Skeletal muscle cell (primary cell): Measurements from ENCODE around the gene RNASE4.
"Not testable (repeated sequence)": the region's sequence is repeated elsewhere in the genome, so short reads cannot be mapped to it uniquely, and the experiment has no call there.

Experiments used
- DNase-seq: peaks from one replicate; pipeline ENCODE4 v3.0.0-alpha.2; 2010; ENCODE audit warnings: low read depth
- H3K4me3 ChIP-seq: 2 replicates; pipeline ENCODE4 v1.5.1; 2011; ENCODE audit warnings: low read depth, mild to moderate bottlenecking, control low read depth, low read length, moderate library complexity

RNASE4 gene

DNA sequence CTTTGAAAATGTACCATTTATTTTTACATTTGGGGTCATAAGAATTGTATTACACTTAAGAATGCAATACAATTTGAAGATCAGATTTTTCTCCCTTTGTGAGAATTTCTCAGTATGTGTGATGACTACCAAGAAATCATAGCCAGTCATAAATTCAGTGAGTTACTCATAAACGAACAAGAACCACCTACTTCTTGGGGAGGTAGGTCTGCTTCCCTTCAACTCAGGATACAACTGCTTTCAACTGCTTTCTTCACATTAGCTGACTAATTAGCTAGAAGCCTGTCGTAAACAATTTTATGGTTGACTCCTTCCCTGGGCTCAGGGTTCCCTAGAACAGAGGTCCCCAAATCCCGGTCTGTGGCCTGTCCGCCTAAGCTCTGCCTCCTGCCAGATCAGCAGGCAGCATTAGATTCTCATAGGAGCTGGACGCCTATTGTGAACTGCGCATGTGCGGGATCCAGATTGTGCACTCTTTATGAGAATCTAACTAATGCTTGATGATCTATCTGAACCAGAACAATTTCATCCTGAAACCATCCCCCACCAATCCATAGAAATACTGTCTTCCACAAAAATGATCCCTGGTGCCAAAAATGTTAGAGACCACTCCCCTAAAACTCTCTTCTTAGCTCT lies 7.9 kb downstream of the RNASE4 start:
- no peak for DNase-seq
- H3K4me3 ChIP-seq: no peak overlapping the region

DNA sequence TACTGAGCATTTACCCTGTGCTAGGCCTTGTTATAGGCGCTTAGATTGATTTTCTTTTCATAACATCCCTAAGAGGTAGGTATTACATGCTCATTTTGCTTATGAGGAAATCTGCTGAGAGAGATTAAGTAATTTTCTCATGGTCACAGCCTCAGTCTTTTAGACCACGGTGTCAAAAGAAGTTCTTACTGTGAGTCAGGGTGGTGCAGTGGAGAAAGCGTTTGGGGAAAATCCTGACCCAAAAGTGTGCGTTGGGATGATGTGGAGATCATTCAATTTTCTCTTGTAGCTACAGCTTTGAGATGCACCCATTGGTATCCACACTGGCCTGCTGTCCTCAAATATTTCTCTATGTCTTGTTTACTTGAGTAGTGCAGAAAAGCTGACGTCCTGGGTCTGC lies 12.4 kb downstream of the RNASE4 start:
- H3K4me3 ChIP-seq: no peak overlapping the region
- DNase-seq: no peak

DNA sequence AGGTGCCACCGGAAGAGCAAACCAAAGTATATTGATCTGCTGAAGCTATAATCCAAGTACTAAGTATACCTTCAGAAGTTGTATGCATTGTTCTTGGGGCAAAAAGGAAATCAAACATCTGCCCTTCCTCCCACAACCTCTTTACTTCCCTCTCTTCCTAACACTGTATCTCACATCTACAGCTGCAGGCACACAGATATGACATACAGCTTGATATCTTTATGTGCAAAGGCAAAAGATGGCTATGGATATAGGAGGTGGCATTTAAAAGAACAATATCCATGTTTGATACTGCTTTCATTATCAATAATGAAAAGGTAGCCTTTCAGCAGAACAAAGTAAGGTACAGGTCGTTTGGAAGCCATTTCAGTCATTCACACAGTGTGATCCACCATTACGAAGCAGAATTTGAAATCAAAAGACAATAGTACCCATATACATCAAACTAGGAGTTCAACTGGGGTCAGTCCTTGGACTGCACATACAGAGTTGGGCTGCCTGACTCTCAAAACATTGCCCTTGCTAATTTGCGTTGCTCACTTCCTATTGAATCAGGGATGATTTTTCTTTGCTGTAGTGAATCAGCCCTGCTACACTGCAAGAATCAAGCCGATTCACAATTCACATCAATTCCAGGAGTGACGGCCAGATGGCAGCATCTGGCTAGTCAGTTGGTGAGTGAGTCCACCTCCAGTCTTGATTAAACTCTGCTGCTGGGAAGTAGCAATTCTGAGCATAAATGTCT lies 13.1 kb downstream of the RNASE4 start:
- no peak overlapping the region for H3K4me3 ChIP-seq
- DNase-seq: no peak

DNA sequence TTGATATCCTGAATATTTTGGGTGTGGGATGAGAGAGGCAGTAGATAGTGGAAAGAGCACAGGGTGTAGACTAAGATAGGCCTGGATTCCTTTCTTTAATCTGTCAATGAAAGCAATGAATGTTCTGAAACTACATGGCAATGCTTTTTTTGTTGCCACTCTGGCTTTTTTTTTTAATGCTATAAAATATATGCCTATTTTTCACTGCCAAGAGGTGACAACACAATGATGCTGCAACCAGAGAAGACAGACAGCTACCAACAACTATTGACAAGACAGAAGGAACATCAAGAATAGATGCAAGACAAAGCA lies 13.6 kb downstream of the RNASE4 start:
- no peak overlapping the region for H3K4me3 ChIP-seq
- DNase-seq: no peak

DNA sequence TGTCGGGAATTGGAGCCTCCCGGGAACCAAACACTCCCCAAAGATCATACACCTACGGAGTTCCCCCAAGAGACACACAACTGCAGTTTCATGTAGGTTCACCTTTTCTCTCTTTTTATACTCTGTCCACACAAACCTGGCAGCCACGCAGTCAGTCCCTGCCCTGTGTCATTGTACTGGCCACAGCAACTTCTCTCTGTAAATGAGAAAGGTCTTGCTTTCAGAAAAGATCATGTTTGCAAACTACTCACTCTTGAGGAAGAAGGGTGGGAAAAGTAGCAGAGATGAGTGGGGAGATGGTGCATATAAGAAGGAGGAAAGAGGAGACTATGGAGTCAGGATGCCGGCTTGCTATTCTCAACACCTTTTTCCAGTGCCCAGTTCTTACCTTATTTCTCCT lies 14.6 kb downstream of the RNASE4 start:
- no peak overlapping the region for H3K4me3 ChIP-seq
- no peak for DNase-seq

DNA sequence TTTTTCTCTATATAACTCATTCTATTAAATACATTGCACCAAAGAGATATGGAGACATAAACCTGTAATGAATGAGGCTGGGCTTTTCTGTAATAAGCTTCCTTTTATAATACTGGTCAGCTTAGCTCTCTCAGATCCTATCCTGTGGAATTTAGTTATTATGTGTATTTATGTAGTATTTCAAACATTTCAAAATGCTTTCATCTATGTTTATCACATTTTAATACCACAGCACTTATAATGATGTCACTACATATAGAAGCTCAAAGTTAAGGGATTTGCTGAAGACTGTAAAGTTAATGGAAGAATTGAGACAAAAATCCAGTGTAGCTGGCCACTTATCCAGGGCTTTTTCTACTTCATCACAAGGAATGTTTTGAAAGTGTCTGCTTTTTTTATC lies 15.6 kb downstream of the RNASE4 start:
- no peak overlapping the region for H3K4me3 ChIP-seq
- no peak for DNase-seq

DNA sequence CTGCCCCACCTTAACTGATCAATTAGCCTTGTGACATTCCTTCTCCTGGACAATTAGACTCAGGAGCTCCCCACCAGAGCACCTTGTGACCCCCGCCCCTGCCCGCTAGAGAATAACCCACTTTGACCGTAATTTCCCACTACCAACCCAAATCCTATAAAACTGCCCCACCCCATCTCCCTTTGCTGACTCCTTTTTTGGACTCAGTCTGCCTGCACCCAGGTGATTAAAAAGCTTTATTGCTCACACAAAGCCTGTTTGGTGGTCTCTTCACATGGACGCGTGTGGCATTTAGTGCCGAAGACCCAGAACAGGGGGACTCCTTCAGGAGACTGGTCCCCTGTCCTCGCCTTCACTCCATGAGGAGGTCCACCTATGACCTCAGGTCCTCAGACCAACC lies 16.6 kb downstream of the RNASE4 start:
- not testable (repeated sequence) for H3K4me3 ChIP-seq, DNase-seq

DNA sequence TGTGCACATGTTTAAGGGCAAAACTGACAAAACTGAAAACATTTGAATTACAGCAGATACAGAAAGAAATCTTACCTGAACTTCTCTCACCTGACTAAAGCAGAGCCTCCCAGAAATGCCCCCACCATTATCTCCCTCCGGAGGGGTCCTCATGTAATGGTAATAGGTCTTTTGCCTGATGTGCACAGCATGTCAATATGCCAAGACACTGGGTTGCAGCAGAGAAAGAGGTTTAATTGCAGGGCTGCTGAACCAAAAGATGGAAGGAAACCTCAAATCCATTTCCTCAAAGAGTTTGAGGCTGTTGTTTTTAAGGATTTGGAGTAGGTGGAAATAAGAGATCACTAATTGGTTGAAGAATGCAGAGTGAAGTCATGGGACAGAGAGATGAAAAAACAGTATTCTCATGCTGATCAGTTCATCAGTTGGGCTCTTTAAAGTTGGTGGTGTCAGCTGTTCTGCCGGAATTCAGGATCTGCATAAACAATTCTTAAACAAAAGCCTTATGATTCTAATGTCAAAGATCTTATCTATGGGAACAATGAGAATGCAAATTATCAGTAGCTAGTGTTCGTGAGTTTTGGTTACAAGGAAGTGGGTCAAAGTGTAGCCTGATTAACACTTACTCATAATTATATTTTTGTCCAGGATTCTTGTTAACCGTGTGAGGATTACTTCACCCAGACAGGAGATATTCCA lies 22.4 kb downstream of the RNASE4 start:
- no peak overlapping the region for H3K4me3 ChIP-seq
- no peak for DNase-seq

DNA sequence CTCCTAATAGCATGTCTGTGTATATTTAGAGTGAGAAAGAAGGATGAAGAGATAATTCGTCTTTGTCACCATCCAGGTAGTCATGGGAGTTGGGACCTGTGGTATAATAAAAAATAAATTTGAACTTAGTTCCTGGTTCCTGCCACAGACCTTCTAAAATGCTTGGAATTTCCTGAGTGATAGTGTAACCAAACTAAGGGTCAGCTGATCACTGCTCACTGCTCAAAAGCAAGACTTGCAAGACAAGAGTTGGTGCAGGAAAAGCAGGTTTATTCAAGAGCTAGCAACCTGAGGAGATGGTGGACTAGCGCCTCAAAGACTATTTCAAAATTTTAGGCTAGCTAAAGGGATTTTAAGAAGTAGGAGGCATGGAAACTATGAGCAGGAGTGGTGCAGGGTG lies 23.3 kb downstream of the RNASE4 start:
- no peak overlapping the region for H3K4me3 ChIP-seq
- DNase-seq: no peak

DNA sequence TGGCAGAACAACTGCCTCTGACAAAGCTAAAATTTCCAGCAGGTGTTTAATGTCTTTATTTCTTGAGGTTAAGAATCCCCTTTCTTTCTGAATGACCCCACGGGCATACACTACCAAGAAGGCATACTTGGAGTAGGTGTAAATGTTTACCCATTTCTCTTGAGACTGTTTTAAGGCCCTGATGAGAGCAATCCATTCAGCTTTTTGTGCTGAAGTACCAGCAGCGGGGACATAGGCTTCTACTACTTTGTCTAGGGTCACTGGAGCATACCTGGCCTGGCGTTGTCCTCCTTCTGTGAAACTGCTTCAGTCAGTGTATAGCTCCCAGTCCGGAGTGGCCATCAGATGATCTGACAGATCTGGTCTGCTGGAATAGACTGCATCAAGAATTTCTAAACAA lies 26.9 kb downstream of the RNASE4 start:
- no peak overlapping the region for H3K4me3 ChIP-seq
- no peak for DNase-seq

DNA sequence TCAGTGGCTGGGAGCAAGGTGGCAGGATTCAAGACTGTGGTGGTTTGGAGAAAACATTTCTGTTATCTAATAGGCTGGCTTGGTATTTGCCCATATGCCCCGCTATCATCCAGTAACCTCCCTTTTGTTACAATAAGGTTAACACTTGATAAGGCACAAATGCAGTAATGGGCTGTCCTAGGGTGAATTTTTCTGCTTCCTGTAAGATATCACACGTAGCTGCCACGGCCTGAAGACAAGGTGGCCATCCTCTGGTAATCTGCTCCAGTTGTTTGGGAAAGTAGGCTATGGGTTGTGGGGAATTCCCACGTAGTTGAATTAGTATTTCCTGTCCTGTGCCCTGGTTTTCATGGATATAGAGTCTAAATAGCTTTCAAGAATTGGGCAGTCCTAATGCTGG lies 27.3 kb downstream of the RNASE4 start:
- no peak for DNase-seq
- H3K4me3 ChIP-seq: no peak overlapping the region

DNA sequence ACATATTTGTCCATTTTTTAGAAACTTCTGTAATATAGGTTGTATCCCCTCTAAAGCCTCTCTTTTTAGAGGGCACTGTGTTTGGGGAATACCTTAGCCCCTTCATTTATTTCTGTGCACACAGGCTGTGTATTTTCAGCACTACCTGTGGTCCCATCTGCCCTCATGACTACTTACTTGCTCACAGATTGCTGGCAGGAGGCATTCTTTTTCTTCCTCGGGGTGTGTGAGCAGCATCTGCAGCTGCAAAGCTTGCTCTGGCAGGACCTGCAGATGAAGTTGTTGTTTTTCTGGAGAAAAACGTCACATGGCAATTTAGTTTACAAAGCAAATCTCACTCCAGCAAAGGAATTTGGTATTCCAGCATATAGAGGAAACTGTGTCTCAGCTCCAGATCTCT lies 28.5 kb downstream of the RNASE4 start:
- no peak for DNase-seq
- H3K4me3 ChIP-seq: no peak overlapping the region

DNA sequence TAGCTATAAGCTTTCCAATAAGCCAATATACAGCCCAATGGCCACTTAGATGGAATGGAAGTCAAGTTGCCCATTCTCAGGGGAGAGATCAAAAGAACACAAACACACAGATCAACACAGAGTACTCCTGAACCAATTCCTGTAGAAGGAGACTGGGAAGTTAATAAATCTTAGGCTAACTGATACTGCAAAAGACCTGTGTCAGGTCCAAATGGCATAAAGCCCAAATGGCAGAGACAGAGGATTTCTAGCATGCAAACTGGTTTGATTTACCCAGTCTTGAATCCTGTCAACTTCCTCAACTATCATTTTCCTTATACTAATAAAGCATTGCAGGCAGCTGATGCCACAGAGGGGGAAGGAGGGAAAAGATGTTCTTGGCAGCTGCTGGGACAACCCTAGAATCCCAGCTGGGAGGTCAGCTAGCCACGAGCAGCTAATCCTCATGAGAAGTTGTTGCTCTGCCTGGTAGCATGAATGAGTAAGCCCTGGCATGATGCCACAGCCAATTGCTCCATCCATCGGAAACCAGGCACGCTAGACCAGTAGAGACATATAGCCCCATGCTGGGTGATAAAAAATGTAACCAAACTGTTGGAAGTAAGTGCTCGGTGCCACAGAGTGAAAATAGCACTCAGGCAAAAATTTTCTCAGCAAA lies 30.4 kb downstream of the RNASE4 start:
- no peak overlapping the region for H3K4me3 ChIP-seq
- DNase-seq: peak; percentile 60

DNA sequence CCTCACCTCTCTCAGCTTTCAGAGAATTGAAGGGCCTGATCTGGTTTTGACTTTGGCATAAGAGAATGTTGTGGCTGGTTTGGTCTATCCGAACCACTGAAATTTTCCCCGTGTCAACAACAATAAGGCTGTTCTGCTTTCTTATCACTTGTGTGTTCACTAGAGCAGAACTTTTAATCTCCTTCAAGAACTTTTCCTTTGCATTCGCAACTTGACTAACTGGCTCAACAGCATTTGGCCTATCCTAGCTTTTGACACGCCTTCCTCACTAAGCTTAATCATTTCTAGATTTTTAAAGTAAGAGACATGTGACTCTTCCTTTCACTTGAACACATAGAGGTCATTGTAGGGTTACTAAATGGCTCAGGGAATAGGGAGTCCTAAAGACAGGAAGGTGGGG lies 35.4 kb downstream of the RNASE4 start:
- no peak overlapping the region for H3K4me3 ChIP-seq
- no peak for DNase-seq

DNA sequence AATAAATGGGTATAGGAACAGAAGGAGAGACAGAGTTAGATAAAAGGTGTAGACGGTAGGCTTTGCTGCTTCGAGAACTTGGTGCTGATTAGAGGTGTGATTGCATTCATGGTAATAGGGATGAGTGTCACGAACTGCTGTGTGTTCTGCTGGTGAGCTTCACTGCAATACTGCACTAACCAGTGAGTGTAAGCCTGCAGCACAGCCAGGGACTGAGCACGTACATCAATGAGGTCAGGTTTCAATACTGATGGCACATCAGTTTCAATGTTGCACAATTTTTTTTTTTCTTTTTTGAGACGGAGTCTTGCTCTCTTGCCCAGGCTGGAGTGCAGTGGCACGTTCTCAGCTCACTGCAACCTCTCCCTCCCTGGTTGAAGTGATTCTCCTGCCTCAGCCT lies 36.4 kb downstream of the RNASE4 start:
- no peak overlapping the region for H3K4me3 ChIP-seq
- DNase-seq: no peak

DNA sequence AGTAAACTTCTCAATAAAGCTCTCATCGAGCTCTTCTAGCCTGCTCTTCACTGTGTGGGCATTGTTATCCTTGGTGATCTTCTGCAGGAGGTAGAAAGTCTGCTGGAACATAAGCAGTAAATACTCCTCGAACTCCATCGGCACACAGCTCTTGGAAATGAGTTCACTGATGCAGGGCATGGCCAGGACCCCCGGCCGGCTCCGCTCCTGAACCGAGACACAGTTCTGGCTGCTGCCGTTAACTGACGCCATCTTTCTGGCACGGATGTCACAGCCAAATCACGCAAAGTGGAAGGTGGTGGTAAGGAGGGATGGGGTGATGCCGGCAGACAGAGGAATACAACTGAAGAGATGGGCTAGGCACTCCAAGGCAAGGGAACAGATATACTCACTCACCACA lies 37.7 kb downstream of the RNASE4 start:
- H3K4me3 ChIP-seq: no peak overlapping the region
- no peak for DNase-seq

DNA sequence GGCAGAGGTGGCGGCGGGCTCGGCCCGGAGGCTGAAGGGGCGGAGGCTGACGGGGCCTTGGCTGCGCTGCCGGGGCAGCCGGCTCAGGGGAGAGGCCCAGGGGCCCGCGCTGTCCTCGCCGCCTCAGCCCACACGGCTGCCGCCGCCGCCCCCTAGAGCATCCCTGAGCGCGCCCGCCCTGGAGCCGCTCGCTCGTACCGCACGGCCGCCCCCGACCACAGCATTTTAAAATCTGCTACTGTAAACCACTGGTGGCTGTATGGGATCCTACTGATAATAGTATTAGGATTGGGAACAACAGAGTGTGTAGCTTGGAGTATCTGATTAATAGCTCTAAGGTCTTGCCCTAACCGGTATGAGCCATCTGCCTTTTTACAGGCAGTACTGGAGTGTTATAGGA lies 39.1 kb downstream of the RNASE4 start:
- H3K4me3 ChIP-seq: peak overlapping the region; percentile 2
- DNase-seq: no peak

DNA sequence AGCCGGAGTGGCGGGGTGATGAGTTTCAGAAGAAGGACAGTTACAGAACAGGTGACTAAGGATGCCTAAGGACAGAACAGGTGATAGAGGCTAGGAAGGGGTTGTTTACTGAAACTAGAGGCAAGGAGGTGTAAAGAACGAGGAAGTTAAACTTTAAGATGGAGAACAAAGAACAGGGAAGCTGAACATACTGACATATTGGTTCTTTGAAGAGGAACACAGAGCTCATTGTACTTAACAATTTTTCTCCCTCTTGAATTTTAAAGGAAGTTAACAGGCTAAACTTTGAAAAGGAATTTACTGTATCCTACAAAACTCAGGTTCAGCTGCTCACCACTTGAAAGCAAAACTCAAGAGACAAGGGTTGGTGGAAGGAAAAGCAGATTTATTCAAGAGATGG lies 41.8 kb downstream of the RNASE4 start:
- not testable (repeated sequence) for DNase-seq, H3K4me3 ChIP-seq

DNA sequence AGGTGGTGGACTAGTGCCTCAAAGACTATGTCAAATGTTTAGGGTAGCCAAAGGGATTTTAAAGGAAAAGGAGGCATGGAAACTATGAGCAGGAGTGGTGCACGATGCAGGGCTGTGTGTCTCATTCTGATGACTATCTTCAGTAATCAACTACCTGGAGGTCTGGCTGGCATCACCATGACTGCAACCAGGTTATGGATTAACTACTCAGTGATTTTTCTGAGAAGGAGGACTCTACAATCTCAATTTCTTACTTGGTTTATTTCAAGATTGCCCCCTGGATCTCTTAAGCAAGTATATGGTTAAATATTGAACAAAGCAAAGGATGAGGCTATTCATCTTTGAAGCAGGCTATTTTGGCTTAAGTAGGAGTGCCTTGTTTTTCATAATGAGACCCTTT lies 42.2 kb downstream of the RNASE4 start:
- H3K4me3 ChIP-seq: no peak overlapping the region
- no peak for DNase-seq

DNA sequence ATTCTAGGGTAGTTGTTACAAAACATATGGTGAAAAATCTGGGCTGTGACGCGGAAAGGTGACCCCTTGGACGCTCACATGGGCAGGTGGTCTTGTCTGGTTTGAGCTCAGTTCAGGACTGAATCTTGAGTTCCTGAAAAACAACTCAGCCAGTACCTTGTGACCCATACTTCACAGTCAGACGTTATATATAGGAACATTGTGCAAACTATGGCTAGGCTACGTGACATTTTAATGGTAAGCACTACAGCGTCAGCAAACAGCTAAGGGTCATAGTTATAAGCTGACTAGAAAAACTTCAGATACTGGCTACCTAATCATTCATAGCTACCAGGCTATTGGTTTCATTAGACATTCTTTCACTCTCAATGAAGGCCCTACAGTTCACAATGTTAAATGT lies 46.5 kb downstream of the RNASE4 start:
- H3K4me3 ChIP-seq: no peak overlapping the region
- no peak for DNase-seq

DNA sequence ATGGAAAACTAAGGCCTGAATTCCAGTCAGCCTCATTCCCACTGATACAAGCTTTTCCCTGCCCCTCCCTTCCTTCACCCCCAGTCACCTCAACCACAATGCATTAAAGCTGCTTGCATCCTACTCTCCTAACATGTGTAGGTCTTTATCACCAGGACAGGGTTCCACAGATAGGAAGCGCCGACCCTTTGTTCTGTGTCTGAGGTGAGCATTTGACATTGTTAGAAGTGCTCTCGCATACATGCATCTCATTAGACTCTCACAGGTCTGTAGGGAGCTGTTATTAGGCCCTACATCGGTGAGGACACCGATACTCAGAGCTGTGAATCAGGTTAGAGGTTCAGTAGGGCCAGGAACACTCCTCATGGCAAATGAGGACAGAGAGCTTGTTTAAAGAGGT lies 48.1 kb downstream of the RNASE4 start:
- no peak for DNase-seq

More for the DNA sequence above, 48.1 kb downstream of the RNASE4 start:
- H3K4me3 ChIP-seq: no peak overlapping the region
